Activated CD4-positive, CD25-positive, alpha-beta regulatory T cell treated with anti-CD3 and anti-CD28 coated beads, Interleukin-2, amount 50 U/mL, for 24 hours (primary cell): ENCODE data around the gene TRDN.
"Not testable (repeated sequence)": the region's sequence is repeated elsewhere in the genome, so short reads cannot be mapped to it uniquely, and the experiment has no call there.

Experiments used
- ATAC-seq, 2 donors: fragments of 150-1000 bp; cut with Tn5 transposase; one replicate each; pipeline ENCODE4 v1.10.0; 2021; ENCODE audit warnings: mild to moderate bottlenecking in 1 of 2, moderate library complexity in 1 of 2

TRDN gene

DNA sequence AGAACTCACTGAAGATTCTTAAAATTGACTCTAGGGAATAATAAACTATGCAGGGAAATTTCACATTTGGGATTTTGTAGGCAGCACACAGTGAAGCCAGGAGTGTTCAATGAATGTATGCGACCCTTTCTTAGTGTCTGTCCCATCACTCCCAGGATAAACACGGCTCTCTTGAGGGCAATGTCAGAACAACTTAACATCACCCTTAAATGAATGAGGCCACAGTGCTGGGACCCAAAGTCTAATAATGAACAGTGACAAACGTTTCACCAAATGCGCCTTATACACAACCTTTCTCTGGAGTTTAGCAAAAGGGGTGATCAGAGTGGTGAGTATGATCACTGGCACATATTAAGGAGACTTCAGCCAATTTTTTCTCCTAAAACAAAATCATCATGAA is 403.4 kb downstream of the TRDN start:
- ATAC-seq = no peak

- ATAC-seq = not testable (repeated sequence)
Observed at GRCh38 chr6:123227789-123228188, 409.0 kb downstream of the TRDN start.

GRCh38 chr6:123226398-123226797 is 410.4 kb downstream of the TRDN start:
- ATAC-seq = no peak

DNA sequence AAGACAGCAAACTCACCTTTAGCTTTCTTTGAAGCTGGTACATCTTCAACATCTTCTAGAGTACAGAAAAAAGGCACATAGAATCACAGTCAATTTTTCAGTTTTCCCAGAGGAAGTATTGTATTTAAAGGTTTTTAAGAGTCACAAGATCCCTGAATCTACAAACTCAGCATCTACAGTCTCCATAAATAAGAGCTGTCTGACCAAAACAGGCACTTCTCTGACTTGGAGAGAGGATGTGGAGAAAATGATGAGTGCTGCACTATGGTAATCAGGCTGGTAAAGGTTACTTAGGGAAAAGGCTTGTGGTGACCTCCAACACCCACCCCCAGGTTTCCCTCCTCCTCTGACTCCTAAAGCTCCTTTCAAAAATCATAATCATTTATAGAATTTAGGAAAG is 412.7 kb downstream of the TRDN start:
- ATAC-seq = no peak

- no peak for ATAC-seq
Observed at GRCh38 chr6:123223461-123223860, 413.3 kb downstream of the TRDN start.

- no peak for ATAC-seq
Observed at GRCh38 chr6:123215211-123215610, 421.5 kb downstream of the TRDN start.

DNA sequence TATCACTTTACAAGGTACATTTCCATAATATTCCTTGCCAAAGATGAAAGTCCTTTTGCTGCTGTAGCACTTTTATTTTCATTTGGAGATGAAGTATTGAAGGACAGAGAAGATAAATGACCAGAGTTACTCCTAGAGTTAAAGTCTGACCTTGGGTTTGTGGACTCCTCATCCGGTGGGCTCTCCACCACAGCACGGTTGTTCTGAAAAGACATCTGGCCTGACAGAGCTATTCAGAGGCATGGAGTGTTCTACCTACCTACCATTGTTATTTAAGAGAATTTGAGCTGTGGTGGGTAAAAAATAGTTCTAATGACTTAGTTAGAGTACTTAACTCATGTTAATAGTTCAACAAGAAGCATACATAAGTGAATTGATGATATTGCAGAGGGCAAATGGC is 422.3 kb downstream of the TRDN start:
- ATAC-seq = no peak

DNA sequence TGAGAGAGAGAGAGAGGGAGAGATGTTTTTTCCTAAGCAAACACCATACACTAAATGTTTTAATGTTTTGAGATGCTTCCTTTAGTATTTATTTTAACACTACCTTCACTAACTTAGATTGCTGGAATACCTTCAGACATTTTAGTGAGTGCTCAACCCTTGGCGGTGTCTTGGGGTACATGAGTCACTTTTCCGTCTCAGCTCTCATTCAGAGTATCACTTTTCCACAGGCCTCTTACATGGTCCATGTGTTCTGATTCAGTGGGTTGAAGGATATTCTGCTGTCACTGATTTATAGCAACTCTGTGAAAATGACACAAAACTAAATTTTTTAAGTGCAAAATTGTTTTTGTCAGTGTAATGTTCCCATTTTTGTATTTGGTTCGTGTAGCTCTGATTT is 422.8 kb downstream of the TRDN start:
- ATAC-seq = no peak

DNA sequence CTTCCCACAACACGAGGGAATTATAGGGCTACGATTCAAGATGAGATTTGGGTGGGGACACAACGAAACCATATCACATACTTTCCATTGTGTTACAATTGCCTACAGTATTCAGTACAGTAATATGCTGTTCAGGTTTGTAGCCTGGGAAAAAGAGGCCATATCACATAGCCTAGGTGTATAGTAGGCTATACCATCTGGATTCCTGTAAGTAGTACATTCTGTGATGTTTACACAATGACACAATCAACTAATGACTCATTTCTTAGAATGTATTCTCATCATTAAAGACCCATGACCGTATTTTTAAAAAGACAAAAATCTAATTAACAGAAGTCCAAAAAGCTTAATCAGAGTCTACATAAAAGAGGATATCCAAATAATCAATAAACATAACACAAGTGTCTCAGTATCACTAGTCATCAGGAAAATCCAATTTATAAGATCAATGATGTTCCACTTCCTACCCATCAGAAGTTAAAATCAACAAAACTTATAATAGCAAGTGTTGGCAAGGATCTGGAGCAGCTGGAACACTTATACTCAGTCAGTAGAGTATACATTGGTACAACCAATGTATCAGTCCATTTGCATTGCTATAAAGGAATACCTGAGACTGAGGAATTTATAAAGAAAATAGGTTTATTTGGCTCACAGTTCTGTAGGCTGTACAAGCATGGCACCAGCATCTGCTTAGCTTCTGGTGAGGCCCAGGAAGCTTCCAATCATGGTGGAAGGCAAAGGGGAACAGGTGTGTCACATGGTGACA is 424.8 kb downstream of the TRDN start:
- ATAC-seq = no peak

- no peak for ATAC-seq
Observed at GRCh38 chr6:123210645-123211044, 426.1 kb downstream of the TRDN start.

- no peak for ATAC-seq
Observed at GRCh38 chr6:123207967-123208510, 428.7 kb downstream of the TRDN start.

GRCh38 chr6:123203928-123204327 is 432.8 kb downstream of the TRDN start:
- ATAC-seq = no peak

DNA sequence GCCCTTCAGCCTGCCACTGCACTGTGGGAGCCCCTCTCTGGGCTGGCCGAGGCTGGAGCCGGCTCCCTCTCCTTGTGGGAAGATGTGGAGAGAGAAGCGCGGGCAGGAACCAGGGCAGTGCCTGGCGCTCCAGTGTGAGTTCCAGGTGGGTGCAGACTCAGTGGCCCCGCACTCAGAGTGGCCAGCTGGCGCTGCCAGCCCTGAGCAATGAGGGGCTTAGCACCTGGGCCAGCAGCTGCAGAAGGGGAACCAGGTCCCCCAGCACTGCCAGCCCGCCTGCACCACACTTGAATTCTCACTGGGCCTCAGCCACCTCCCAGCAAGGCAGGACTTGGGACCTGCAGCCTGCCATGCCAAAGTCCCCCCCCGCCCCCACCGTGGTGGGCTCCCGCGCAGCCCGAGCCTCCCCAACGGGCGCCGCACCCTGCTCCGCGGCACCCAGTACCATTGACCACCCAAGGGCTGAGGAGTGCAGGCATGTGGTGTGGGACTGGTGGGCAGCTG is 434.8 kb downstream of the TRDN start:
- ATAC-seq = no peak

GRCh38 chr6:123193298-123193697 is 443.5 kb downstream of the TRDN start:
- ATAC-seq = no peak

DNA sequence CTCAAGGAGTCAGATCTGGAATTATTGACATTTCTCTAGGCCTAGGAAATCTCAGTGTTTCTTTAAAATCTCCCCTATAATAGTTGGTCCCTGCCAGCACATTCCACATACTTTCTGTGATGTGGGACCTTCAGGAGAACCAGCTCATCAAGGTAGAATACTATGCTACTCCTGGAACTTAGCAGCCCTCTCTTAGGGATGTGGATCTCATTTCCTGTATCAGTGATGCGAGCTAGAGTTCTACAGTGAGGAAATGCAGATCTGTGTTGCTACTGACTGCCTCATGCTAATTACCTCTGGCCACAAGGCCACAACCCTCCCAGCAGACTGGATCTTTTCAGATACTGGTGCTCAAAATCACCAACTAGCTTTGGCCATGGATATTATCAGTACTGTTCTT is 446.9 kb downstream of the TRDN start:
- ATAC-seq = no peak

DNA sequence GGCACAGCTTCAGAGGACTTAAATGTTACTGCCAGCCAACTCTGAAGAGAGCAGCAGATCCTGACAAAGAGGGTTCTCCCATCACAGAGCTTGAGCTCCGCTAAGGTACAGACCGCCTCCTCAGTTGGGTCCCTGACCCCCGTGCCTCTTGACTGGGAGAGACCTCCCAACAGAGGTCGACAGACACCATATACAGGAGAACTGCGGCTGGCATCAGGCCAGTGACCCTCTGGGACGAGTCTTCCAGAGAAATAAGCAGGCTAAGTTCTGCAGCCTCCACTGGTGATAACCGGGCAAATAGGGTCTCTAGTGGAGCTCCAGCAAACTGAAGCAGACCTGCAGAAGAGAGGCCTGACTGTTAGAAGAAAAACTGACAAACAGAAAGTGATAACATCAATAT is 453.8 kb downstream of the TRDN start:
- no peak for ATAC-seq

- no peak for ATAC-seq
Observed at GRCh38 chr6:123176706-123177105, 460.0 kb downstream of the TRDN start.

- ATAC-seq = no peak
Observed at GRCh38 chr6:123171341-123172115, 465.2 kb downstream of the TRDN start.

GRCh38 chr6:123169774-123170095 is 467.0 kb downstream of the TRDN start:
- no peak for ATAC-seq

DNA sequence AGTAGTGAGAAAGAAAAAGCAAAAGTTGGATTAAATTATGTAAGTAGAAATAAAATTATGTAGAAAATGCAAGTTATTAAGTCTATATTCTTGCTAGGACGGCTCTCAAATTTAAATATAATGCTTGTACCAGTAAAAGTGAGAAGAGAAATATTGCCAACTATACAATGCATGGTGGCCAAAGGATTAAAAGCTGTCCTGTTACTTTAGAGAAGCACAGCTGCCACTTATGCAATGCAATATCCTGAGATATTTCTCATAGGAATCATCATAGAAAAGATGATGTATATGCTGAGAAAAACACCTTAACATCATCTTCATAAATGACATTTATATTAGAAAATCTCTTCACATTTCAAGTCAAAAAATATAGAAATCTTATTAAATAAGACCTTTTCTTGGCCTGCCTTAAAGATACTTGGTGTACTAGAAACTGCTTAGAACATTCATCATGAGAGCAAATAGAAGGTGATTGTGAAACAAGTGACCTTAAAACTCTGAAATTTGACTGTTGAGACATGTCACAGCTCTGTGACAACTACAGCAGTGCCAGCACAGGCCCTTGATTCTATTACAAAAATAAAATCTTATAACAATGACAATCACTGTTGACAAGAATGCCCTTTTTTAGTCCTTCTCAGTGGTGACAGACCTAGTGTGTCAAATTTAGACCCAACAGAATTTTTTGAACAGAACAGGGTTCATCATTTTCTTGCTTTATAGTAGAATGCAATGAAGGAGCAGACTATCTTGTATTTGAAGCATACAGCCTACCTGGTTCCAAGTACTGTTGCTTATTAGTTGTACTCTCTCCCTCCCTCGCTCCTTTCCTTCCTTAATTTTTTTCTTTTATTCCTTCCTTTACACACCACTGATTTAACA is 467.6 kb downstream of the TRDN start:
- ATAC-seq = no peak

GRCh38 chr6:123168466-123168865 is 468.3 kb downstream of the TRDN start:
- no peak for ATAC-seq
